H1 (cell line): ENCODE measurements around the gene MTCL3.

Experiments used
- MAFK ChIP-seq: IDR thresholded peaks from 2 replicates; pipeline ENCODE4 v1.6.1; 2012; ENCODE audit warnings: low read depth, mild to moderate bottlenecking, improper control_type of control experiment, low read length
- RNF2 ChIP-seq: fragments of 200-900, 300-1000 bp; sonication (generic); IDR thresholded peaks from 2 replicates; pipeline ENCODE4 v1.7.1; 2016; ENCODE audit warnings: borderline replicate concordance, low read depth, mild to moderate bottlenecking, antibody characterized with exemption, low read length; ENCODE audit not compliant: poor library complexity, severe bottlenecking; ENCODE audit errors: missing control alignments
- TBP ChIP-seq: IDR thresholded peaks from 2 replicates; pipeline ENCODE4 v1.6.1; 2011; ENCODE audit warnings: low read depth, low read length, improper control_type of control experiment
- TCF12 ChIP-seq: IDR thresholded peaks from 2 replicates; pipeline ENCODE4 v1.6.1; 2011; ENCODE audit warnings: low read depth, mild to moderate bottlenecking, low read length
- YY1 ChIP-seq: IDR thresholded peaks from 2 replicates; pipeline ENCODE4 v1.6.1; 2011; ENCODE audit warnings: low read depth, mild to moderate bottlenecking, low read length
- TF ChIP-seq, protein P1 (sequence below), 3 experiments: IDR thresholded peaks; 1 replicate in 2 of 3; 2 replicates in 1 of 3; pipeline versions ENCODE4 v1.5.1 to v1.6.1; 2011; ENCODE audit warnings: low read length in 3 of 3, mild to moderate bottlenecking in 3 of 3, inconsistent platforms in 2 of 3, low read depth in 1 of 3, moderate library complexity in 1 of 3; ENCODE audit not compliant: insufficient read depth in 1 of 3; ENCODE audit errors: control extremely low read depth in 1 of 3
- TF ChIP-seq, protein P2 (sequence below): IDR thresholded peaks from 2 replicates; pipeline ENCODE4 v1.6.1; 2012; ENCODE audit warnings: low read length, inconsistent platforms

DNA sequence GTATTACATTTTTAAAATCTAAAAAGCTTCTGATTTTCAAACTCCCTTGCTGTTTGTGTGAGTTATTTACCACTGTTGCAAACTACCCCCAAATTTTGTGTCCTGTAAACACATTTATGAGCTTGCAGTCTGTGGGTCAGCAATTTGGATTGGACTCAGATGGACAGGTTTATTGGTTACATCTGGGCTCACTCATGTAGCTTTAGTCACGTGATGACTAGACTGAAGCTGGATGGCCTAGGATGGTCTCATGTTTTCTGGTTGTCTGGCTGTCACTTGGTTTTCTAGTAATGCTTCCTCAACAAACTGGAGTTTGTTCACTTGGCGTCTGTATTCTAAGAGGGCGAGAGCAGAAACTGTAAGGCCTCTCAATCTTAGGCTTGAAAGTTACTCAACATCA lies 45.6 kb upstream of the MTCL3 start:
- TF ChIP-seq, protein P1, sequence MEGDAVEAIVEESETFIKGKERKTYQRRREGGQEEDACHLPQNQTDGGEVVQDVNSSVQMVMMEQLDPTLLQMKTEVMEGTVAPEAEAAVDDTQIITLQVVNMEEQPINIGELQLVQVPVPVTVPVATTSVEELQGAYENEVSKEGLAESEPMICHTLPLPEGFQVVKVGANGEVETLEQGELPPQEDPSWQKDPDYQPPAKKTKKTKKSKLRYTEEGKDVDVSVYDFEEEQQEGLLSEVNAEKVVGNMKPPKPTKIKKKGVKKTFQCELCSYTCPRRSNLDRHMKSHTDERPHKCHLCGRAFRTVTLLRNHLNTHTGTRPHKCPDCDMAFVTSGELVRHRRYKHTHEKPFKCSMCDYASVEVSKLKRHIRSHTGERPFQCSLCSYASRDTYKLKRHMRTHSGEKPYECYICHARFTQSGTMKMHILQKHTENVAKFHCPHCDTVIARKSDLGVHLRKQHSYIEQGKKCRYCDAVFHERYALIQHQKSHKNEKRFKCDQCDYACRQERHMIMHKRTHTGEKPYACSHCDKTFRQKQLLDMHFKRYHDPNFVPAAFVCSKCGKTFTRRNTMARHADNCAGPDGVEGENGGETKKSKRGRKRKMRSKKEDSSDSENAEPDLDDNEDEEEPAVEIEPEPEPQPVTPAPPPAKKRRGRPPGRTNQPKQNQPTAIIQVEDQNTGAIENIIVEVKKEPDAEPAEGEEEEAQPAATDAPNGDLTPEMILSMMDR (IDR thresholded peaks at IDR 0.05; ENCODE audit: control extremely low read depth in 1 of 3, insufficient read depth in 1 of 3, low read depth in 1 of 3, low read length in 3 of 3) = no peak
- TF ChIP-seq YY1 = no peak
- no peak for TF ChIP-seq MAFK
- no peak for TF ChIP-seq TCF12
- TF ChIP-seq TBP = no peak
- TF ChIP-seq, protein P2, sequence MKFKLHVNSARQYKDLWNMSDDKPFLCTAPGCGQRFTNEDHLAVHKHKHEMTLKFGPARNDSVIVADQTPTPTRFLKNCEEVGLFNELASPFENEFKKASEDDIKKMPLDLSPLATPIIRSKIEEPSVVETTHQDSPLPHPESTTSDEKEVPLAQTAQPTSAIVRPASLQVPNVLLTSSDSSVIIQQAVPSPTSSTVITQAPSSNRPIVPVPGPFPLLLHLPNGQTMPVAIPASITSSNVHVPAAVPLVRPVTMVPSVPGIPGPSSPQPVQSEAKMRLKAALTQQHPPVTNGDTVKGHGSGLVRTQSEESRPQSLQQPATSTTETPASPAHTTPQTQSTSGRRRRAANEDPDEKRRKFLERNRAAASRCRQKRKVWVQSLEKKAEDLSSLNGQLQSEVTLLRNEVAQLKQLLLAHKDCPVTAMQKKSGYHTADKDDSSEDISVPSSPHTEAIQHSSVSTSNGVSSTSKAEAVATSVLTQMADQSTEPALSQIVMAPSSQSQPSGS = no peak
- no peak for TF ChIP-seq RNF2
